ENCODE measurements around the gene PDE1A.

The PDE1A gene

DNA sequence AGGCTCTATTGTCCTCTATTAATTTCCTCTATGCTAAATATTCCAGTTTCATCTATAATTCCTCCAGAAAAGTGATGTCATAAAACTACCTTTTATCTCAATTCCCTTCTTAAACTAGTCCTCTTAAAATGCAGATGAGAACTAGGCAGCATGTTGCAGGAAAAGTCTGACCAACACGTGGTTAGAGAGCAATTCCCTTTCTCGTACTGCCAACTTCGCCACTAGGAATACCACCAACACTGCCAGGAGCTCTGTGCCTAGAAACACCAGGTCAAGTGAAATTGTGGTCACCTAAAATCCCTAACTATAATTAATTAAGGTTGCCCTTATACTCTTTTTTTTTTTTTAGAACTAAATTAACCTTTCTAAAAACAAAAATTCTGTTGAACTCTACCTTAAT lies 313.5 kb downstream of the PDE1A start:
- no peak for DNase-seq

DNA sequence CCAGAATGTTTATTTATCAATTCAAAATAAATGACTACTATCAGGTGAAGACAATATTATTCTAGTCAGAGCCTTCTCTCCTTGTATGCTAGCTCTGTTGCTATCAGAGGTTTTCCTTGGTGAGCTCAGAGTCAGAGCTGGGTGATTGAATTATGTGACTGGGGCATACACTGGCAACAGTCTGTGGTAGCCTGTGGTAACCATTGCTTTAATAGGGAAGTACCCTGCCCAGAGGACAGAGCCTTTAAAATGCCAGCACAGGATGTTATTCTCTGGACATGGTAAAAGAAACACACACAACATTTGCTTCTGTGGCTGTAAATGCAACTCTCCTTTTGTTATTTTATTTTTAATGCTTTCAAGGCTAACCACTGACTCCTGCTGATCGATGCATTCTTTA lies 316.5 kb downstream of the PDE1A start:
- no peak for DNase-seq

DNA sequence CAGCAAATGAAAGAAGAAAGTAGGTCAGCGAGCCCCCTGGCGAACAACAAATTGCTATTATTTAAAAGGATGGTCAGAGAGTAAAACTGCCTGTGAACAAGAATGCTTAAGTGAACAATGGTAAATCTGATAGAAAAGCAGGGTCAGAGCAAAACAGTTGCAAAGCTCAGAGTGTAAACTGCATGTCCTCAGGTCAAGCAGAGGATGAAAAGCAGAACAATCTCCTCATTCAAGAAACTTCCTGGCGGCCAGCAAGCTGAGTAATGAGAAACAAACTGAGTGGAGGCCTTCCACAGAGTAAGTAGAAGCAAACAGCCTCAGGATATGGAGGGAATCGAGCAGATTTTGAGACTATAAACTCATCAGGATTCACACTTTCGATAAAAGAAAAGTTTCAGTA lies 323.3 kb downstream of the PDE1A start:
- DNase-seq, result no peak

DNA sequence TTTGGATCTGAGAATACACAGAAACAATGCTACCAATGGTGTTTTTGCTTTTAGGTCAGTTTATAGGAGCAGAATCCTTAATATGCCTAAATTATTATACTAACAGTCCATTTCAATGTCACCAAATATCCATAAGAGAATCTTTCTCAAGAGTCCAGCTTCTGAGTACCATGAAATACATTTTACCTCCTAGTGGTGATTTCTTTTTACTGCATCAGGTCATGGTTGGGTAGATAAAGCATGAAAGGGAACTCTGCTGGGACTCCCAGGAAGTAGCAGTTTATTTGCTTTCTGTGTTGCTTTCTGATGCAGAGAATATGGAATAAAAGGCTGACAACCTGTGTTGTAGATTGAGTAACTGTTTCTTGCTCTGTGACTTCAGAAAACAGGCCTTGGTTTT lies 325.6 kb downstream of the PDE1A start:
- no peak for DNase-seq

DNA sequence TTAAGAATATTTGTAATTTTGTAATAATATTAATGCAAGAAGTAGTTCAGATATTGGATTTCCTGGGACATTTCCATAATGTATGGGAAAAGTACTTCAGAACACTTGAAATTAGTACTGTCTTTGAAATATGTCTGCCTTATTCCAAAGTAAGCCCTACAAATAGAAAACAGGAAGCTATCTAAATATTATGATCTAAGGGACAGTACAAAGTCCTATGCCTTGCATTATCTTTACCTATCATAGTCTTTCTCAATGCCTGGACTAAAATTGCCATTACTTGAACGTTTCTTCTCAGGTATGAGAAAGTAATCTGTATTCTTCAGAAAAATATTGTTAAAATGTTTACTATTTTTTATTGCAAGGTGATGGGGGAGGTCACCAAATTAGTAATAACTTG lies 328.2 kb downstream of the PDE1A start:
- DNase-seq, result no peak

DNA sequence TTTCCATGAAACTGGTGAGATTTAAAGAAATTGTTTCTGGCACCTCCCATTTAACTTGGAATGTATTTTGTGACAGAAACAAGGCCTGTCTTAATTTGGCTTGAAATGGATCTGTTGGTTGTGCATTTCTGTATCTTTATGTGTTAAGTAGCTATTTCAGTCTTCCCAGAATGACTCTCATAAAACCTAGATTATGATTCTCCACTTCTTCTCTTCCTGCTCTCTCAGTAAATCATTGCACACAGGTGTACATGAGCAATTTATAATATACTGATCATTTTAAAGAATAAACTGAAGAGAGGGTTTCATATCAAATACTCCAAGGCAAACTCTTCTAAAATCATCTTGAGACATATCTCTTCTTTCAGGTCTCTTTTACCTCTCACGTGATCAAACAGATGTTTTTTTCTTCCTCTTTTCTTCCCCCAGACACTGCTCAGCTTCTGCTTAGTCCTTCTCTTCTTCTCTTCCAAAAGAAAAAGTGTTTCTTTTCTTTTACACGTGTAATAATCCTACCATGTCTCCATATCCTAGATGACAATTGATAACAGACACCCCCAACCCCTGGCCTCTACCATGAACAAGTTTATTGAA lies 329.2 kb downstream of the PDE1A start:
- no peak for DNase-seq

DNA sequence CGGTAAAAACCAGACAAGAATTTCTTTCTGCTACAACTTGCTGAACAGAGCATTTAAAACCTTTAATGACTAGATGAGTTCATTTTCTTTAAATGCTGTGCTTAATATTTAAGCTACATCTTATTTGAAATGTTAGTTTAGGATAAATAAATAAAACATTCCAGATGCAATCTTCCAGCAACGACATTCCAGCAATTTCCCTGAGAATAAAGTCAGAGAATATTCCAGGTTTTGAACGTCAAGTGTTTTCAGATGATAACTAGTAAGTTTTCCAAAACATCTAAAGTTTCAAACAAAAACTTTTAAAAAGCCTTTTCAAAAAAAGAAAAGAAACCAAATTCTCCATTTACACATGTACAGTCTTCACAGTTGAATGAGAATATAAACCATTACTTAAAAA lies 336.4 kb downstream of the PDE1A start:
- no peak for DNase-seq
